IMR-90 (cell line): Measurements from ENCODE around the gene RPH3AL.

Experiments
- POLR2A ChIP-seq: IDR thresholded peaks from 2 replicates; pipeline ENCODE4 v1.6.1; 2012; ENCODE audit warnings: mild to moderate bottlenecking, low read depth, low read length
- RFX5 ChIP-seq: IDR thresholded peaks from 2 replicates; pipeline ENCODE4 v1.8.0; 2012; ENCODE audit warnings: low read depth, mild to moderate bottlenecking, low read length, moderate library complexity

DNA sequence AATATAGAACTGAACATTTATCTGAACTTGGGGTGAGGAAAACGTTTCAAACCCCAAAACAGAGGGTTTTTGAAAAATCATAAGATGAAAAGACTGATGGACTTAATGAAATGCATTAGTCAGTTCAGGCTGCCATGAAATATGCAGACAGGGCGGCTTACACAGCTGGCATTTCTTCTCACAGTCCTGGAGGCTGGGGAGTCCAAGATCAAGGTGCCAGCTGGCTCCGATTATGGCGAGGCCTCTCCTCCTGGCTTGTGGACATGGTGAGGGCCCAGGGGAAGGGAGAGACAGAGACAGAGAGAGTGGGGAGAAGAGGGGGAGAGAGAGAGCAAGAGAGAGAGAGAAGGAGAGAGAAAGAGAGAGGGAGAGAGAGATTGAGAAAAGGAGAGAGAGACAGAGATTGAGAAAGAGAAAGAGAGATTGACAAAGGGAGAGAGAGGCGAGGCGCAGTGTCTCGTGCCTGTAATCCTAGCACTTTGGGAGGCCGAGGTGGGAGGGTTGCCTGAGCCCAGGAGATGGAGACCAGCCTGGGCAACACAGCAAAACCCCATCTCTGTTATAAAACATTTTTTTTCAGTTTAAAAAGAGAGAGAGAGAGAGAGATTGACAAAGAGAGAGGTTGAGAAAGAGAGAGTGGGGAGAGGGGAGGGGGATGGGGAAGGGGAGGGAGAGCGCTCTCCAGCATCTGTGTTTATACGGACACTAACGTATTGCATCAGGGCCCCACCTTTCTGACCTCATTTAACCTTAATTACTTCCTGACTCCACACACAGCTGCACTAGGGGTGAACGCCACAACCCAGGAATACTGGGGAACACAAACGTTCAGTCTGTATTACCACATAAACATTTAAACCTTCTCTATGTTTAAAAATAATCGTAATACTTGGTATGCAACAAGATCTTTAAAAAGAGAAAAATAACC lies 24.6 kb upstream of the RPH3AL start:
- TF ChIP-seq RFX5 (no peak), POLR2A (no peak)
